AG04450 (cell line): ENCODE results near the gene VPS52. TPM values are rescaled to one million over a fixed set of nuclear protein-coding genes. Genes with fewer than 3 reads are reported as not detected.
A peak's percentile ranks its signal among the peaks of the same experiment; 100 is the strongest.

Experiments used
- CTCF ChIA-PET: fragments of 300-600, 350-600 bp; formaldehyde crosslinking; extraction: SDS; loops from one replicate; lab custom pipeline; 2022; ENCODE audit warnings: antibody characterized with exemption, inconsistent platforms; lab: Charles Lee
- POLR2A ChIA-PET: fragments of 350-600 bp; formaldehyde crosslinking; extraction: SDS; loops from one replicate; lab custom pipeline; 2021; ENCODE audit warnings: antibody characterized with exemption, inconsistent platforms; lab: Yijun Ruan, JAX
- DNase-seq: peaks from one replicate; pipeline ENCODE4 v3.0.0-alpha.2; 2011; ENCODE audit warnings: low read depth, low spot score
- H3K27ac ChIP-seq: one replicate; pipeline ENCODE4 v1.5.1; 2012; ENCODE audit warnings: low read depth, low read length, control low read depth
- H3K27me3 ChIP-seq: one replicate; pipeline ENCODE4 v1.6.0; 2012; ENCODE audit warnings: low read length; ENCODE audit not compliant: control insufficient read depth, insufficient read depth
- H3K4me3 ChIP-seq: 2 replicates; pipeline ENCODE4 v1.5.1; 2011; ENCODE audit warnings: mild to moderate bottlenecking, low read depth, low read length, control low read depth
- H3K9me3 ChIP-seq: 2 replicates; pipeline ENCODE4 v1.5.1; 2012; ENCODE audit warnings: low read length; ENCODE audit not compliant: control insufficient read depth, insufficient read depth
- CTCF ChIP-seq: IDR thresholded peaks from 2 replicates; pipeline ENCODE4 v1.5.1; 2011; ENCODE audit warnings: low read depth, low read length, control low read depth, inconsistent platforms
- polyA minus RNA-seq: library from RNA; depleted of rRNA, polyadenylated mRNA; stranded (reverse); fragments of >200 nt; gene quantifications from 2 replicates; pipeline ENCODE4 v1.2.3, GENCODE V29; 2011; rRNA and poly(A)+ RNA removed
- polyA plus RNA-seq: library from polyadenylated mRNA; depleted of rRNA; stranded (reverse); fragments of >200 nt; gene quantifications from 2 replicates; pipeline ENCODE4 v1.2.3, GENCODE V29; 2011; rRNA removed

Gene VPS52
- 58.0 and 60.4 TPM in 2 replicates for polyA plus RNA-seq
- polyA minus RNA-seq: 76.2 and 85.5 TPM in 2 replicates

- ChIA-PET CTCF (interaction anchor here (1.3 kb wide), 1 partner anchor 11 kb away, joined by 3 read pairs; no protein-coding TSS in a partner anchor), POLR2A (interaction anchor here (0.6 to 3.8 kb wide), 18 partner anchors 10 to 1768 kb away, joined by 3 to 52 read pairs (median 8); partner anchors contain the start of genes PFDN6, WDR46 and ZBTB22)
- Histone ChIP-seq H3K4me3 (peak within 1 kb of the TSS; percentile 94), H3K27ac (peak within 1 kb of the TSS; percentile 94), H3K27me3 (no peaks in the 10 kb centered on the region), H3K9me3 (no peaks in the 10 kb centered on the region)
- no peak for TF ChIP-seq CTCF
- peak; percentile 98 for DNase-seq
Observed at GRCh38 chr6:33271468-33272274, at the start of gene VPS52, which contains the start of gene RPS18. Gene VPS52 (minus strand): TSS chr6:33271876. CDS start chr6:33271675, 201 bp downstream. Gene RPS18 (plus strand): TSS chr6:33272075. CDS start chr6:33272120, 45 bp downstream.

- no peaks in the 10 kb centered on the region for H3K9me3 ChIP-seq
- POLR2A ChIA-PET: interaction anchor here (1.5 kb wide), 1 partner anchor 49 kb away, joined by 8 read pairs; the partner anchor contains the start of genes RPS18 and VPS52
- H3K27ac ChIP-seq: peak overlapping the region; percentile 99
- no peak for TF ChIP-seq CTCF
- CTCF ChIA-PET: interaction anchor here (1.2 kb wide), 2 partner anchors 70 to 73 kb away, joined by 3 to 4 read pairs; no protein-coding TSS in a partner anchor
- no peaks in the 10 kb centered on the region for H3K27me3 ChIP-seq
- peak overlapping the region; percentile 78 for H3K4me3 ChIP-seq
- no peak for DNase-seq
Observed at GRCh38 chr6:33321227-33321626, 49.6 kb upstream of the VPS52 start.

GRCh38 chr6:33320315-33321181 is 48.9 kb upstream of the VPS52 start:
- ChIA-PET CTCF (interaction anchor here (1.0 to 1.2 kb wide), 3 partner anchors 25 to 72 kb away, joined by 3 to 6 read pairs (median 4); no protein-coding TSS in a partner anchor), POLR2A (interaction anchor here (0.7 to 1.5 kb wide), 5 partner anchors 8 to 349 kb away, joined by 3 to 8 read pairs (median 4); partner anchors contain the start of genes RGL2, RPS18 and VPS52)
- Histone ChIP-seq H3K27ac (peak overlapping the region; percentile 99), H3K9me3 (no peaks in the 10 kb centered on the region), H3K4me3 (peak overlapping the region; percentile 78), H3K27me3 (no peaks in the 10 kb centered on the region)
- no peak for TF ChIP-seq CTCF
- peak; percentile 84 for DNase-seq

- no peak for DNase-seq
- ChIA-PET CTCF (interaction anchor here (1.0 kb wide), 1 partner anchor 26 kb away, joined by 6 read pairs; no protein-coding TSS in a partner anchor), POLR2A (interaction anchor here (0.7 to 1.2 kb wide), 4 partner anchors 8 to 348 kb away, joined by 3 to 5 read pairs (median 4); partner anchors contain the start of gene RGL2)
- Histone ChIP-seq H3K27me3 (no peaks in the 10 kb centered on the region), H3K9me3 (no peaks in the 10 kb centered on the region; the same call in 1 of the 2 replicates), H3K4me3 (peak overlapping the region; percentile 78), H3K27ac (peak overlapping the region; percentile 99)
- no peak for TF ChIP-seq CTCF
Observed at GRCh38 chr6:33319939-33320314, 48.3 kb upstream of the VPS52 start.
